ENCODE data around the gene CREB3L1. TPM values are rescaled to one million over a fixed set of nuclear protein-coding genes. Genes with fewer than 3 reads are reported as not detected.

Gene CREB3L1
- total and polyA plus RNA-seq, 2 of the 13 experiments (the other 11 are each of a cell fraction or from before 2014, with no cell fraction given): not detected

DNA sequence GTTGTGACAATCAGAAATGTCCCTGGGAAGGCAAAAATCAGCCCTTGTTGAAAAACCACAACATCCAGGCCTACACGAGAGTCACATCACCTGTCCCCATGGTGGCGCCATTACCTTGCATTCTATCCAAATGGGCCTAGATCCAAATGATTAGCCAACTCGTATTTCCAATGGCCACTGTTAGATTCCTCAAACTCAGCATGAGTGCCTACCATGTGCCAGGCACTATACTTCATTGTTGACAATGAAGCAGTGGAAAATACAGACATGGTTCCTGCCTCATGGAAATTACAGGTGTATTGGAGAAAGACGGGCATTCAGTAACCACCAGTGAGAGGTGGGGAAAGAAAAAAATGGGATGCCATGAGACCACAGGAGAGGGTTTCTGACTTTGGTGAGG is 29.8 kb upstream of the CREB3L1 start (continued):
- TF ChIP-seq, protein P1, sequence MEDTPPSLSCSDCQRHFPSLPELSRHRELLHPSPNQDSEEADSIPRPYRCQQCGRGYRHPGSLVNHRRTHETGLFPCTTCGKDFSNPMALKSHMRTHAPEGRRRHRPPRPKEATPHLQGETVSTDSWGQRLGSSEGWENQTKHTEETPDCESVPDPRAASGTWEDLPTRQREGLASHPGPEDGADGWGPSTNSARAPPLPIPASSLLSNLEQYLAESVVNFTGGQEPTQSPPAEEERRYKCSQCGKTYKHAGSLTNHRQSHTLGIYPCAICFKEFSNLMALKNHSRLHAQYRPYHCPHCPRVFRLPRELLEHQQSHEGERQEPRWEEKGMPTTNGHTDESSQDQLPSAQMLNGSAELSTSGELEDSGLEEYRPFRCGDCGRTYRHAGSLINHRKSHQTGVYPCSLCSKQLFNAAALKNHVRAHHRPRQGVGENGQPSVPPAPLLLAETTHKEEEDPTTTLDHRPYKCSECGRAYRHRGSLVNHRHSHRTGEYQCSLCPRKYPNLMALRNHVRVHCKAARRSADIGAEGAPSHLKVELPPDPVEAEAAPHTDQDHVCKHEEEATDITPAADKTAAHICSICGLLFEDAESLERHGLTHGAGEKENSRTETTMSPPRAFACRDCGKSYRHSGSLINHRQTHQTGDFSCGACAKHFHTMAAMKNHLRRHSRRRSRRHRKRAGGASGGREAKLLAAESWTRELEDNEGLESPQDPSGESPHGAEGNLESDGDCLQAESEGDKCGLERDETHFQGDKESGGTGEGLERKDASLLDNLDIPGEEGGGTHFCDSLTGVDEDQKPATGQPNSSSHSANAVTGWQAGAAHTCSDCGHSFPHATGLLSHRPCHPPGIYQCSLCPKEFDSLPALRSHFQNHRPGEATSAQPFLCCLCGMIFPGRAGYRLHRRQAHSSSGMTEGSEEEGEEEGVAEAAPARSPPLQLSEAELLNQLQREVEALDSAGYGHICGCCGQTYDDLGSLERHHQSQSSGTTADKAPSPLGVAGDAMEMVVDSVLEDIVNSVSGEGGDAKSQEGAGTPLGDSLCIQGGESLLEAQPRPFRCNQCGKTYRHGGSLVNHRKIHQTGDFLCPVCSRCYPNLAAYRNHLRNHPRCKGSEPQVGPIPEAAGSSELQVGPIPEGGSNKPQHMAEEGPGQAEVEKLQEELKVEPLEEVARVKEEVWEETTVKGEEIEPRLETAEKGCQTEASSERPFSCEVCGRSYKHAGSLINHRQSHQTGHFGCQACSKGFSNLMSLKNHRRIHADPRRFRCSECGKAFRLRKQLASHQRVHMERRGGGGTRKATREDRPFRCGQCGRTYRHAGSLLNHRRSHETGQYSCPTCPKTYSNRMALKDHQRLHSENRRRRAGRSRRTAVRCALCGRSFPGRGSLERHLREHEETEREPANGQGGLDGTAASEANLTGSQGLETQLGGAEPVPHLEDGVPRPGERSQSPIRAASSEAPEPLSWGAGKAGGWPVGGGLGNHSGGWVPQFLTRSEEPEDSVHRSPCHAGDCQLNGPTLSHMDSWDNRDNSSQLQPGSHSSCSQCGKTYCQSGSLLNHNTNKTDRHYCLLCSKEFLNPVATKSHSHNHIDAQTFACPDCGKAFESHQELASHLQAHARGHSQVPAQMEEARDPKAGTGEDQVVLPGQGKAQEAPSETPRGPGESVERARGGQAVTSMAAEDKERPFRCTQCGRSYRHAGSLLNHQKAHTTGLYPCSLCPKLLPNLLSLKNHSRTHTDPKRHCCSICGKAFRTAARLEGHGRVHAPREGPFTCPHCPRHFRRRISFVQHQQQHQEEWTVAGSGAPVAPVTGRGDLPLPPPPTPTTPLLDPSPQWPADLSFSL (CRISPR knock-in tag; IDR thresholded peaks at IDR 0.05): no peak
- no peak for TF ChIP-seq NR2F6 (IDR thresholded peaks at IDR 0.05)
- peak; percentile 16; the same call in 1 of the 2 replicates for TF ChIP-seq NR2F6 (CRISPR knock-in tag; IDR thresholded peaks at IDR 0.05)
- TF ChIP-seq NFYB (CRISPR knock-in tag; IDR thresholded peaks at IDR 0.05): no peak
- TF ChIP-seq ZFX (CRISPR knock-in tag; IDR thresholded peaks at IDR 0.05; ENCODE audit: low read depth): peak; percentile 71
- peak; percentile 92 for TF ChIP-seq STAG1 (CRISPR knock-in tag; IDR thresholded peaks at IDR 0.05)
- TF ChIP-seq ZEB1 (IDR thresholded peaks at IDR 0.05; ENCODE audit: insufficient replicate concordance, low read depth): peak; percentile 82
- no peak for TF ChIP-seq ZNF124 (CRISPR knock-in tag; IDR thresholded peaks at IDR 0.05)
- TF ChIP-seq, protein P2, sequence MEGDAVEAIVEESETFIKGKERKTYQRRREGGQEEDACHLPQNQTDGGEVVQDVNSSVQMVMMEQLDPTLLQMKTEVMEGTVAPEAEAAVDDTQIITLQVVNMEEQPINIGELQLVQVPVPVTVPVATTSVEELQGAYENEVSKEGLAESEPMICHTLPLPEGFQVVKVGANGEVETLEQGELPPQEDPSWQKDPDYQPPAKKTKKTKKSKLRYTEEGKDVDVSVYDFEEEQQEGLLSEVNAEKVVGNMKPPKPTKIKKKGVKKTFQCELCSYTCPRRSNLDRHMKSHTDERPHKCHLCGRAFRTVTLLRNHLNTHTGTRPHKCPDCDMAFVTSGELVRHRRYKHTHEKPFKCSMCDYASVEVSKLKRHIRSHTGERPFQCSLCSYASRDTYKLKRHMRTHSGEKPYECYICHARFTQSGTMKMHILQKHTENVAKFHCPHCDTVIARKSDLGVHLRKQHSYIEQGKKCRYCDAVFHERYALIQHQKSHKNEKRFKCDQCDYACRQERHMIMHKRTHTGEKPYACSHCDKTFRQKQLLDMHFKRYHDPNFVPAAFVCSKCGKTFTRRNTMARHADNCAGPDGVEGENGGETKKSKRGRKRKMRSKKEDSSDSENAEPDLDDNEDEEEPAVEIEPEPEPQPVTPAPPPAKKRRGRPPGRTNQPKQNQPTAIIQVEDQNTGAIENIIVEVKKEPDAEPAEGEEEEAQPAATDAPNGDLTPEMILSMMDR (CRISPR knock-in tag; IDR thresholded peaks at IDR 0.05): peak; percentile 86
- TF ChIP-seq SMAD1 (CRISPR knock-in tag; IDR thresholded peaks at IDR 0.05; ENCODE audit: borderline replicate concordance, low read depth): no peak
- TF ChIP-seq TBX3 (IDR thresholded peaks at IDR 0.05; ENCODE audit: borderline replicate concordance): no peak
- TF ChIP-seq GTF3A (CRISPR knock-in tag; conservative IDR thresholded peaks at IDR 0.05): no peak
- no peak for TF ChIP-seq PLRG1 (conservative IDR thresholded peaks at IDR 0.05)
- TF ChIP-seq ZNF251 (CRISPR knock-in tag; IDR thresholded peaks at IDR 0.05): no peak
- TF ChIP-seq MIER2 (CRISPR knock-in tag; IDR thresholded peaks at IDR 0.05): 0 out of 2 replicates have a peak, but pooled peaks have one; percentile 22
- TF ChIP-seq LCORL (IDR thresholded peaks at IDR 0.05): no peak
- no peak for TF ChIP-seq LCORL (CRISPR knock-in tag; IDR thresholded peaks at IDR 0.05)
- TF ChIP-seq ZSCAN12 (CRISPR knock-in tag; IDR thresholded peaks at IDR 0.05): no peak
- TF ChIP-seq, protein P3, sequence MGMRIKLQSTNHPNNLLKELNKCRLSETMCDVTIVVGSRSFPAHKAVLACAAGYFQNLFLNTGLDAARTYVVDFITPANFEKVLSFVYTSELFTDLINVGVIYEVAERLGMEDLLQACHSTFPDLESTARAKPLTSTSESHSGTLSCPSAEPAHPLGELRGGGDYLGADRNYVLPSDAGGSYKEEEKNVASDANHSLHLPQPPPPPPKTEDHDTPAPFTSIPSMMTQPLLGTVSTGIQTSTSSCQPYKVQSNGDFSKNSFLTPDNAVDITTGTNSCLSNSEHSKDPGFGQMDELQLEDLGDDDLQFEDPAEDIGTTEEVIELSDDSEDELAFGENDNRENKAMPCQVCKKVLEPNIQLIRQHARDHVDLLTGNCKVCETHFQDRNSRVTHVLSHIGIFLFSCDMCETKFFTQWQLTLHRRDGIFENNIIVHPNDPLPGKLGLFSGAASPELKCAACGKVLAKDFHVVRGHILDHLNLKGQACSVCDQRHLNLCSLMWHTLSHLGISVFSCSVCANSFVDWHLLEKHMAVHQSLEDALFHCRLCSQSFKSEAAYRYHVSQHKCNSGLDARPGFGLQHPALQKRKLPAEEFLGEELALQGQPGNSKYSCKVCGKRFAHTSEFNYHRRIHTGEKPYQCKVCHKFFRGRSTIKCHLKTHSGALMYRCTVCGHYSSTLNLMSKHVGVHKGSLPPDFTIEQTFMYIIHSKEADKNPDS (CRISPR knock-in tag; IDR thresholded peaks at IDR 0.05): no peak
- no peak for TF ChIP-seq ZNF350 (CRISPR knock-in tag; IDR thresholded peaks at IDR 0.05; ENCODE audit: borderline replicate concordance, low read depth)
